Measurements from ENCODE around the gene SLC1A3.

DNA sequence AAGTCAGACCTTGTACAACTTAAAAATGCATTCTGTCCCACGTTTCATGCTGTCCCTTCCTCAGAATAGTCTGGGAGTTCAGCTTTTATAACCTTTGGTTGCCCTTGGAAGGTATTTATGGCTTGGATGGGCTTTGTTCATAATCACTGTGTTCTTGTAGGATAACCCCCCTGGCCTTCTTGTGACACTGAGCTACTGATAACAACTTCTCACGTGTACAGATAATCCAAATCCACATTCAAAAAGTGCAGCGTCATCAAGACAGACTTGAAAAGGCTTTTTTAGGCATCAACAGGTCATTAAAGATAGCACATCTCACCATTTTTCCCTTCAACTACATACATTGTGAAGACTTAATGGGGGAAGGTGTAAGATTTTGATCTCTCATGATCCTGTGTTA lies 42.0 kb downstream of the SLC1A3 start:
- TF ChIP-seq, protein P1, sequence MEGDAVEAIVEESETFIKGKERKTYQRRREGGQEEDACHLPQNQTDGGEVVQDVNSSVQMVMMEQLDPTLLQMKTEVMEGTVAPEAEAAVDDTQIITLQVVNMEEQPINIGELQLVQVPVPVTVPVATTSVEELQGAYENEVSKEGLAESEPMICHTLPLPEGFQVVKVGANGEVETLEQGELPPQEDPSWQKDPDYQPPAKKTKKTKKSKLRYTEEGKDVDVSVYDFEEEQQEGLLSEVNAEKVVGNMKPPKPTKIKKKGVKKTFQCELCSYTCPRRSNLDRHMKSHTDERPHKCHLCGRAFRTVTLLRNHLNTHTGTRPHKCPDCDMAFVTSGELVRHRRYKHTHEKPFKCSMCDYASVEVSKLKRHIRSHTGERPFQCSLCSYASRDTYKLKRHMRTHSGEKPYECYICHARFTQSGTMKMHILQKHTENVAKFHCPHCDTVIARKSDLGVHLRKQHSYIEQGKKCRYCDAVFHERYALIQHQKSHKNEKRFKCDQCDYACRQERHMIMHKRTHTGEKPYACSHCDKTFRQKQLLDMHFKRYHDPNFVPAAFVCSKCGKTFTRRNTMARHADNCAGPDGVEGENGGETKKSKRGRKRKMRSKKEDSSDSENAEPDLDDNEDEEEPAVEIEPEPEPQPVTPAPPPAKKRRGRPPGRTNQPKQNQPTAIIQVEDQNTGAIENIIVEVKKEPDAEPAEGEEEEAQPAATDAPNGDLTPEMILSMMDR (IDR thresholded peaks at IDR 0.05) = no peak
- TF ChIP-seq POLR2A (IDR thresholded peaks at IDR 0.05) = no peak
